Measurements from ENCODE around the gene BTBD1. TPM values are rescaled to one million over a fixed set of nuclear protein-coding genes. Genes with fewer than 3 reads are reported as not detected.
"Not testable (repeated sequence)": the region's sequence is repeated elsewhere in the genome, so short reads cannot be mapped to it uniquely, and the experiment has no call there.

Gene BTBD1
- total RNA-seq, 1 donor from 2014 or later, result 53.2 TPM

DNA sequence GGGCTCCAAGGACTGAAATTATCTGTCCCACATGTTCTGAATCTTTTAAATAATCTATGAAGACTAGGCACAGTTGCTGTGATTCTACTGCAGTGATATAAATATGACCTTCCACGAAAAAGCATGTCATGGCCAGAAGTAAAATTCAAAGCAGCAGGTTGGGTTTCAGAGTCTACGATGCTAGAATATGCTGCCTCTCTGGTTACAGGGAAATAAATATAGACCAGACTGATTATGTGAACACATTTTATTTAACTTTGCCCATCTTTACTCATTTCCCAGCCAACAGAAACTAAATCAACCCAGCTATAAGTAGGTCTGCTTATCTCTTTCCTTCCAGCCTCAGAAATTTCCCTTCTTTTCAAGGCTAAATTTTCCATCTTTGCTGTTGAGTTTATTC lies 20.5 kb upstream of the BTBD1 start:
- TF ChIP-seq, protein P1, sequence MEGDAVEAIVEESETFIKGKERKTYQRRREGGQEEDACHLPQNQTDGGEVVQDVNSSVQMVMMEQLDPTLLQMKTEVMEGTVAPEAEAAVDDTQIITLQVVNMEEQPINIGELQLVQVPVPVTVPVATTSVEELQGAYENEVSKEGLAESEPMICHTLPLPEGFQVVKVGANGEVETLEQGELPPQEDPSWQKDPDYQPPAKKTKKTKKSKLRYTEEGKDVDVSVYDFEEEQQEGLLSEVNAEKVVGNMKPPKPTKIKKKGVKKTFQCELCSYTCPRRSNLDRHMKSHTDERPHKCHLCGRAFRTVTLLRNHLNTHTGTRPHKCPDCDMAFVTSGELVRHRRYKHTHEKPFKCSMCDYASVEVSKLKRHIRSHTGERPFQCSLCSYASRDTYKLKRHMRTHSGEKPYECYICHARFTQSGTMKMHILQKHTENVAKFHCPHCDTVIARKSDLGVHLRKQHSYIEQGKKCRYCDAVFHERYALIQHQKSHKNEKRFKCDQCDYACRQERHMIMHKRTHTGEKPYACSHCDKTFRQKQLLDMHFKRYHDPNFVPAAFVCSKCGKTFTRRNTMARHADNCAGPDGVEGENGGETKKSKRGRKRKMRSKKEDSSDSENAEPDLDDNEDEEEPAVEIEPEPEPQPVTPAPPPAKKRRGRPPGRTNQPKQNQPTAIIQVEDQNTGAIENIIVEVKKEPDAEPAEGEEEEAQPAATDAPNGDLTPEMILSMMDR (IDR thresholded peaks at IDR 0.05), result no peak
- no peak for DNase-seq (ENCODE audit: extremely low spot score, unreplicated experiment)
- H3K27ac Mint-ChIP-seq (ENCODE audit: unreplicated experiment), result no peak overlapping the region
- H3K27me3 Mint-ChIP-seq (ENCODE audit: unreplicated experiment), result peaks cover 36% of the 10 kb centered on the region
- H3K36me3 Mint-ChIP-seq (ENCODE audit: unreplicated experiment), result peaks cover 2% of the 10 kb centered on the region
- H3K9me3 Mint-ChIP-seq (ENCODE audit: unreplicated experiment), result no peaks in the 10 kb centered on the region
- no peaks in the 10 kb centered on the region for H3K4me1 Mint-ChIP-seq (ENCODE audit: unreplicated experiment)
- no peak overlapping the region for H3K4me3 Mint-ChIP-seq (ENCODE audit: unreplicated experiment)

DNA sequence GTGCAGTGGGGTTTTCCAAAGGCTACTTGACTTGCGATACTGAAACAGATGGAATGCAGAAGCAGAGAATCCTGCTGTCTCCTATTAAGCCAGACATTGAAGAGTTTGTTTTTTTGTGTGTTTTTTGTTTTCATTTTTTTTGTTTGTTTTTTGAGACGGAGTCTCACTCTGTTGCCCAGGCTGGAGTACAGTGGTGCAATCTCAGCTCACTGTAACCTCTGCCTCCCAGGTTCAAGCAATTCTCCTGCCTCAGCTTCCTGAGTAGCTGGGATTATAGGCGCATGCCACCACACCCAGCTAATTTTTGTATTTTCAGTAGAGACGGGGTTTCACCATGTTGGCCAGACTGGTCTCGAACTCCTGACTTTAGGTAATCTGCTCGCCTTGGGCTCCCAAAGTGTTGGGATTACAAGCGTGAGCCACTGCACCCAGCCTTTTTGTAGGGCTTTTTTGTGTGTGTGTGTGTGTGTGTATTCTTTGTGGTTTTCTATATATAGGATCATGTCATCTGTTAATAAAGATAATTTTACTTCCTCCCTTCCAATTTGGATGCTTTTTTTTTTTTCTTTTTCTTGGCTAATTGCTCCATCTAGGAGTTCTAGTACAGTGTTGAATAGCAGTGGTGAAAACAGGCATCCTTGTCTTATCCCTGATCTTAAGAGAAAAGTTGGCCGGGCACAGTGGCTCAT lies 19.0 kb upstream of the BTBD1 start:
- H3K4me1 Mint-ChIP-seq (ENCODE audit: unreplicated experiment); H3K4me3 Mint-ChIP-seq (ENCODE audit: unreplicated experiment); H3K36me3 Mint-ChIP-seq (ENCODE audit: unreplicated experiment); H3K27ac Mint-ChIP-seq (ENCODE audit: unreplicated experiment); H3K9me3 Mint-ChIP-seq (ENCODE audit: unreplicated experiment): not testable (repeated sequence)
- peak; percentile 23 for DNase-seq (ENCODE audit: extremely low spot score, unreplicated experiment)
- peaks cover 42% of the 10 kb centered on the region for H3K27me3 Mint-ChIP-seq (ENCODE audit: unreplicated experiment)

DNA sequence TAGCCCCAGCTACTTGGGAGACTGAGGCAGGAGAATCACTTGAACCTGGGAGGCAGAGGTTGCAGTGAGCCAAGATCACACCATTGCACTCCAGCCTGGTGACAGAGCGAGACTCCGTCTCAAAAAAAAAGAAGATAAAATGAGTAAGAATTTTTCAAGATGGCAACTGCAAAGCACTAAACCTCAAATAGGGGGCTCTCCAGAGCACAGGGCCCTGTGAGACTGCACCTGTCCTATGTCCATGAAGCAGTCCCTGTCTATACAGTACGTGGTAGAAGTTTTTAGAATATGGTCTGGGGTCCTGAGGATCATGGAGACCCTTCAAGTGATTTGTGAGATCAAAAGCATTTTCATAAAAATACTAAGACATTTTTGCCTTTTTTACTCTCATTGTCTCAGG lies 18.4 kb upstream of the BTBD1 start:
- not testable (repeated sequence) for H3K36me3 Mint-ChIP-seq (ENCODE audit: unreplicated experiment); H3K9me3 Mint-ChIP-seq (ENCODE audit: unreplicated experiment); H3K4me1 Mint-ChIP-seq (ENCODE audit: unreplicated experiment); H3K27ac Mint-ChIP-seq (ENCODE audit: unreplicated experiment); H3K4me3 Mint-ChIP-seq (ENCODE audit: unreplicated experiment)
- peaks cover 43% of the 10 kb centered on the region for H3K27me3 Mint-ChIP-seq (ENCODE audit: unreplicated experiment)
- peak; percentile 2 for DNase-seq (ENCODE audit: extremely low spot score, unreplicated experiment)

DNA sequence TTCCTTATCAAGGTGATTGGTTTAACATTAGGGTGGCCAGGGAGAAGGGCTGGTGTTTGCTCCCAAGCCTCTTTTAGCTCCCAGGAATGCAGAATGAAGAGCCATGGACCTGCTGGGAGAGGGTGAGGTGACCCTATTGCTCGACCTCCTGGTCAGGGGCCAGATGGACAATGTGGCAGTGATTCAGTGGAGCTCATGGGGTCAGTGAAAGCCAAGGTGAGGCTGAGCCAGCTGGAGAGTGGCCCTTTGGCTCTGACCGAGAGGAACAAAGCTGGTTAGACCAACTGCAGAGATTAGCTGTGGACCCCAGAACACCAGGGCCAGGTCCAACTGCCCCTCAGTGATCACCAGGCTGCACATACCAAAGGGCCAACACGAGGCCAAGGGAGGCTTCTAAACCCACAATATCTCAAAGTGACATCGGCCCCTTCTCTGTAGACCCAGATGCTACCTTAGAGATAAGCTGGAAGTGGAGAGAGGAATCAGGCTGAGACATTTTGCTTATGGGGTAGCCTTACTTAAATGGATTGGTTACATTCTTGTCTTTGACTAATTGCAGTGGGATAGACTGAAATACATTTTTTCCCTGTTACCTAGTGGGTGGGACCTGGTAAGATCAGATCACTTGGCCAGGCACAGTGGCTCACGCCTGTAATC lies 15.8 kb upstream of the BTBD1 start:
- H3K4me1 Mint-ChIP-seq (ENCODE audit: unreplicated experiment), result no peaks in the 10 kb centered on the region

DNA sequence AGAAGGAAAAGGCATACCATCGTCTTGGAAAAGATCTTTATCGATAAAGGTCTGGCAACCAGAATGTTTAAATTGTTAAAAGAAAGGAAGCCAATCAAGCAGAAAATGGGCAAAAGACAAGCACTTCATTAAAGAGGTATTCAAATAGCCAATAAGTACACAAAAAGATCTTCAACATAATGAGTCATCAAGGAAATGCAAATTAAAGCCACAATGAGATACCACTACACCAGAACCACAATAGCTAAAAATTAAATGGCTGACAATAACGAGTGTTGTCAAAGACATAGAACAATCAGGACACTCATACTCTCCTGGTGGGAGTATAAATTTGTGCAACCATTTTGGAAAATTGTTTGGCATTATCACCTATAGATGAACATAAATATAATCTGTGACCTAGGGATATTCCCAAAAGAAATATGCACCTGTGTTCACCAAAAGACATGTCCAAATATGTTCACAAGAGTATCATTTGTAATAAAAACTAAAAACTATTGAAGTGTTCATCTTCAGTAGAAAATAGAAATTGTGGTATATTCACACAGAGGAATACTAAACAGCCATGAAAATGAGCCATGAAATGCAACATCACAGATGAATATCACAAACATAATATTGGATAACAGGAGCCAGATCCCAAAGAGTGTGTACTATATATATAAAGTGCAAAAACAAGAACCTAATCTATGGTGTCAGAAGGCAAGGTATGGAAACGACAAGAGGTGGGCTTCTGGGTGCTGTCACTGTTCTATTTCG lies 14.4 kb upstream of the BTBD1 start:
- peak; percentile 1 for DNase-seq (ENCODE audit: extremely low spot score, unreplicated experiment)
- H3K4me1 Mint-ChIP-seq (ENCODE audit: unreplicated experiment), result no peaks in the 10 kb centered on the region
- H3K27me3 Mint-ChIP-seq (ENCODE audit: unreplicated experiment), result peaks cover 50% of the 10 kb centered on the region
- H3K27ac Mint-ChIP-seq (ENCODE audit: unreplicated experiment), result no peak overlapping the region
- H3K9me3 Mint-ChIP-seq (ENCODE audit: unreplicated experiment), result no peaks in the 10 kb centered on the region
- TF ChIP-seq, protein P1 (IDR thresholded peaks at IDR 0.05), result no peak
- no peaks in the 10 kb centered on the region for H3K36me3 Mint-ChIP-seq (ENCODE audit: unreplicated experiment)
- H3K4me3 Mint-ChIP-seq (ENCODE audit: unreplicated experiment), result no peak overlapping the region

More for the DNA sequence above, 15.8 kb upstream of the BTBD1 start:
- TF ChIP-seq, protein P1 (IDR thresholded peaks at IDR 0.05), result no peak
- DNase-seq (ENCODE audit: extremely low spot score, unreplicated experiment), result peak; percentile 65
- Mint-ChIP-seq H3K27me3 (ENCODE audit: unreplicated experiment) (peaks cover 51% of the 10 kb centered on the region), H3K4me3 (ENCODE audit: unreplicated experiment) (no peak overlapping the region), H3K27ac (ENCODE audit: unreplicated experiment) (no peak overlapping the region), H3K9me3 (ENCODE audit: unreplicated experiment) (no peaks in the 10 kb centered on the region), H3K36me3 (ENCODE audit: unreplicated experiment) (no peaks in the 10 kb centered on the region)

GRCh38 chr15:83078712-83079111 lies 11.7 kb upstream of the BTBD1 start:
- Mint-ChIP-seq H3K4me1 (ENCODE audit: unreplicated experiment) (no peaks in the 10 kb centered on the region), H3K9me3 (ENCODE audit: unreplicated experiment) (peaks cover 8% of the 10 kb centered on the region), H3K4me3 (ENCODE audit: unreplicated experiment) (no peak overlapping the region), H3K27me3 (ENCODE audit: unreplicated experiment) (peaks cover 48% of the 10 kb centered on the region), H3K36me3 (ENCODE audit: unreplicated experiment) (peaks cover 2% of the 10 kb centered on the region), H3K27ac (ENCODE audit: unreplicated experiment) (no peak overlapping the region)
- TF ChIP-seq, protein P1 (IDR thresholded peaks at IDR 0.05), result no peak
- DNase-seq (ENCODE audit: extremely low spot score, unreplicated experiment), result peak; percentile 42
